HEK293 (cell line): Measurements from ENCODE around the gene ZCCHC13.

Experiments used
- HOXA7 ChIP-seq: sonication (generic); formaldehyde crosslinking; IDR thresholded peaks from 2 replicates; pipeline ENCODE4 v1.8.1; 2022; ENCODE audit warnings: missing genetic modification reagents, borderline replicate concordance
- HOXC10 ChIP-seq: sonication (generic); formaldehyde crosslinking; IDR thresholded peaks from 2 replicates; pipeline ENCODE4 v1.8.1; 2023; ENCODE audit warnings: mild to moderate bottlenecking, missing genetic modification reagents
- SP7 ChIP-seq: fragments of 450-650 bp; formaldehyde crosslinking; IDR thresholded peaks from 2 replicates; pipeline ENCODE4 v1.5.1; 2016; ENCODE audit warnings: missing biosample characterization, missing genetic modification characterization
- TCF7L2 ChIP-seq: IDR thresholded peaks from 2 replicates; pipeline ENCODE4 v1.6.1; 2011; ENCODE audit warnings: low read depth, mild to moderate bottlenecking, inconsistent platforms, low read length, moderate library complexity, borderline replicate concordance
- ZNF121 ChIP-seq: fragments of 450-650 bp; formaldehyde crosslinking; IDR thresholded peaks from 2 replicates; pipeline ENCODE4 v1.5.1; 2016; ENCODE audit warnings: missing biosample characterization, missing genetic modification characterization
- ZNF416 ChIP-seq: fragments of 450-650 bp; formaldehyde crosslinking; IDR thresholded peaks from 2 replicates; pipeline ENCODE4 v1.5.1; 2016; ENCODE audit warnings: missing biosample characterization, missing genetic modification characterization
- ZNF768 ChIP-seq: fragments of 450-650 bp; formaldehyde crosslinking; IDR thresholded peaks from 2 replicates; pipeline ENCODE4 v1.5.1; 2018; ENCODE audit warnings: missing biosample characterization, mild to moderate bottlenecking, missing genetic modification characterization
- TF ChIP-seq, protein P1 (sequence below): fragments of 450-650 bp; formaldehyde crosslinking; IDR thresholded peaks from 2 replicates; pipeline ENCODE4 v1.5.1; 2016; ENCODE audit warnings: missing biosample characterization, missing genetic modification characterization

DNA sequence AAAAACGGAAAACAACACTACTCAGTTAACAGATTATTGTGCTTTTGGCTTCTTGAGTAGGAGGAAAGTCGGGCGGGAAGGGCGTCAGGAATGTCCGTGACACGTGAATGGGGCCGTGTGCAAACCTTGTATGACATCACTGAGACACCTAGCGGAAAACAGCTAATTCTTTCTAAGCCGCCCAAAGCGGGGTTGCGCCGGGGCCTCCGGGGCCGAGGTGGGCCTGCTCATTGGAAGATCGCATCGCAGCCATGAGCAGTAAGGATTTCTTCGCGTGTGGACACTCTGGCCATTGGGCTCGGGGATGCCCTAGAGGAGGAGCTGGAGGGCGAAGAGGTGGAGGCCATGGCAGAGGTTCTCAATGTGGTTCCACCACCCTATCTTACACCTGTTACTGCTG is at the start of gene ZCCHC13:
- TF ChIP-seq TCF7L2 (no peak), HOXC10 (no peak), SP7 (no peak), ZNF768 (tag by site-specific recombination) (no peak), HOXA7 (no peak), ZNF121 (tag by site-specific recombination) (no peak), ZNF416 (tag by site-specific recombination) (no peak)
- TF ChIP-seq, protein P1, sequence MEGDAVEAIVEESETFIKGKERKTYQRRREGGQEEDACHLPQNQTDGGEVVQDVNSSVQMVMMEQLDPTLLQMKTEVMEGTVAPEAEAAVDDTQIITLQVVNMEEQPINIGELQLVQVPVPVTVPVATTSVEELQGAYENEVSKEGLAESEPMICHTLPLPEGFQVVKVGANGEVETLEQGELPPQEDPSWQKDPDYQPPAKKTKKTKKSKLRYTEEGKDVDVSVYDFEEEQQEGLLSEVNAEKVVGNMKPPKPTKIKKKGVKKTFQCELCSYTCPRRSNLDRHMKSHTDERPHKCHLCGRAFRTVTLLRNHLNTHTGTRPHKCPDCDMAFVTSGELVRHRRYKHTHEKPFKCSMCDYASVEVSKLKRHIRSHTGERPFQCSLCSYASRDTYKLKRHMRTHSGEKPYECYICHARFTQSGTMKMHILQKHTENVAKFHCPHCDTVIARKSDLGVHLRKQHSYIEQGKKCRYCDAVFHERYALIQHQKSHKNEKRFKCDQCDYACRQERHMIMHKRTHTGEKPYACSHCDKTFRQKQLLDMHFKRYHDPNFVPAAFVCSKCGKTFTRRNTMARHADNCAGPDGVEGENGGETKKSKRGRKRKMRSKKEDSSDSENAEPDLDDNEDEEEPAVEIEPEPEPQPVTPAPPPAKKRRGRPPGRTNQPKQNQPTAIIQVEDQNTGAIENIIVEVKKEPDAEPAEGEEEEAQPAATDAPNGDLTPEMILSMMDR = no peak
